Adrenal gland (tissue), 5 donors: Measurements from ENCODE around the gene KDM4C.

Source experiments
- CTCF ChIP-seq, 6 experiments: fragments of 450-650 bp in 4 of 6; fragments of 200-600 bp in 2 of 6; sonication (generic) in 1 of 6; IDR thresholded peaks; 1 replicate in 5 of 6; 2 replicates in 1 of 6; pipeline versions ENCODE4 v1.5.1 to v1.8.0; 2016 to 2021; ENCODE audit warnings: antibody characterized with exemption in 6 of 6, mild to moderate bottlenecking in 2 of 6, moderate library complexity in 1 of 6
- POLR2A ChIP-seq, 2 donors: fragments of 450-650 bp; IDR thresholded peaks; one replicate each; pipeline ENCODE4 v1.6.1; 2017; ENCODE audit warnings: antibody characterized with exemption in 2 of 2, mild to moderate bottlenecking in 2 of 2, moderate library complexity in 1 of 2
- donor health status: DM: no; HTN: no; CAD: no.

- no peak for TF ChIP-seq CTCF (IDR thresholded peaks at IDR 0.05)
- TF ChIP-seq POLR2A (IDR thresholded peaks at IDR 0.05): no peak
These were observed 372.6 kb downstream of the KDM4C start for GRCh38 chr9:7130266-7130820.
